AG04450 (cell line): Measurements from ENCODE around the gene TMX3. TPM values are rescaled to one million over a fixed set of nuclear protein-coding genes. Genes with fewer than 3 reads are reported as not detected.

Source experiments
- CTCF ChIA-PET: fragments of 300-600, 350-600 bp; formaldehyde crosslinking; extraction: SDS; loops from one replicate; lab custom pipeline; 2022; ENCODE audit warnings: antibody characterized with exemption, inconsistent platforms; lab: Charles Lee
- POLR2A ChIA-PET: fragments of 350-600 bp; formaldehyde crosslinking; extraction: SDS; loops from one replicate; lab custom pipeline; 2021; ENCODE audit warnings: antibody characterized with exemption, inconsistent platforms; lab: Yijun Ruan, JAX
- DNase-seq: peaks from one replicate; pipeline ENCODE4 v3.0.0-alpha.2; 2011; ENCODE audit warnings: low read depth, low spot score
- H3K27ac ChIP-seq: one replicate; pipeline ENCODE4 v1.5.1; 2012; ENCODE audit warnings: low read depth, low read length, control low read depth
- H3K27me3 ChIP-seq: one replicate; pipeline ENCODE4 v1.6.0; 2012; ENCODE audit warnings: low read length; ENCODE audit not compliant: control insufficient read depth, insufficient read depth
- H3K4me3 ChIP-seq: 2 replicates; pipeline ENCODE4 v1.5.1; 2011; ENCODE audit warnings: mild to moderate bottlenecking, low read depth, low read length, control low read depth
- H3K9me3 ChIP-seq: 2 replicates; pipeline ENCODE4 v1.5.1; 2012; ENCODE audit warnings: low read length; ENCODE audit not compliant: control insufficient read depth, insufficient read depth
- polyA plus RNA-seq: library from polyadenylated mRNA; depleted of rRNA; stranded (reverse); fragments of >200 nt; gene quantifications from 2 replicates; pipeline ENCODE4 v1.2.3, GENCODE V29; 2011
- TF ChIP-seq, protein P1 (sequence below): IDR thresholded peaks from 2 replicates; pipeline ENCODE4 v1.5.1; 2011; ENCODE audit warnings: low read depth, low read length, control low read depth, inconsistent platforms

TMX3 gene
- polyA plus RNA-seq, 1 experiment, result 59.6 TPM

- H3K4me3 ChIP-seq, result no peak overlapping the region
- DNase-seq, result no peak
- ChIA-PET POLR2A (no interaction called here), CTCF (no interaction called here)
- no peaks in the 10 kb centered on the region for H3K27me3 ChIP-seq
- TF ChIP-seq, protein P1, sequence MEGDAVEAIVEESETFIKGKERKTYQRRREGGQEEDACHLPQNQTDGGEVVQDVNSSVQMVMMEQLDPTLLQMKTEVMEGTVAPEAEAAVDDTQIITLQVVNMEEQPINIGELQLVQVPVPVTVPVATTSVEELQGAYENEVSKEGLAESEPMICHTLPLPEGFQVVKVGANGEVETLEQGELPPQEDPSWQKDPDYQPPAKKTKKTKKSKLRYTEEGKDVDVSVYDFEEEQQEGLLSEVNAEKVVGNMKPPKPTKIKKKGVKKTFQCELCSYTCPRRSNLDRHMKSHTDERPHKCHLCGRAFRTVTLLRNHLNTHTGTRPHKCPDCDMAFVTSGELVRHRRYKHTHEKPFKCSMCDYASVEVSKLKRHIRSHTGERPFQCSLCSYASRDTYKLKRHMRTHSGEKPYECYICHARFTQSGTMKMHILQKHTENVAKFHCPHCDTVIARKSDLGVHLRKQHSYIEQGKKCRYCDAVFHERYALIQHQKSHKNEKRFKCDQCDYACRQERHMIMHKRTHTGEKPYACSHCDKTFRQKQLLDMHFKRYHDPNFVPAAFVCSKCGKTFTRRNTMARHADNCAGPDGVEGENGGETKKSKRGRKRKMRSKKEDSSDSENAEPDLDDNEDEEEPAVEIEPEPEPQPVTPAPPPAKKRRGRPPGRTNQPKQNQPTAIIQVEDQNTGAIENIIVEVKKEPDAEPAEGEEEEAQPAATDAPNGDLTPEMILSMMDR, result no peak
- no peak overlapping the region for H3K27ac ChIP-seq
- H3K9me3 ChIP-seq, result no peaks in the 10 kb centered on the region
These were observed 27.3 kb upstream of the TMX3 start for GRCh38 chr18:68742206-68742605.

- no peak for DNase-seq
- ChIA-PET POLR2A (no interaction called here), CTCF (interaction anchor here (0.6 kb wide), 1 partner anchor 1710 kb away, joined by 3 read pairs; no protein-coding TSS in a partner anchor)
- no peaks in the 10 kb centered on the region for H3K27me3 ChIP-seq
- H3K27ac ChIP-seq, result no peak overlapping the region
- no peaks in the 10 kb centered on the region for H3K9me3 ChIP-seq
- no peak overlapping the region for H3K4me3 ChIP-seq
- TF ChIP-seq, protein P1, result no peak
These were observed 26.1 kb upstream of the TMX3 start for GRCh38 chr18:68740966-68741365.

- TF ChIP-seq, protein P1, result no peak
- no peak for DNase-seq
- Histone ChIP-seq H3K27me3 (no peaks in the 10 kb centered on the region), H3K4me3 (no peak overlapping the region), H3K9me3 (no peaks in the 10 kb centered on the region), H3K27ac (no peak overlapping the region)
- ChIA-PET CTCF (no interaction called here), POLR2A (no interaction called here)
These were observed 24.6 kb upstream of the TMX3 start for GRCh38 chr18:68739462-68739861.

DNA sequence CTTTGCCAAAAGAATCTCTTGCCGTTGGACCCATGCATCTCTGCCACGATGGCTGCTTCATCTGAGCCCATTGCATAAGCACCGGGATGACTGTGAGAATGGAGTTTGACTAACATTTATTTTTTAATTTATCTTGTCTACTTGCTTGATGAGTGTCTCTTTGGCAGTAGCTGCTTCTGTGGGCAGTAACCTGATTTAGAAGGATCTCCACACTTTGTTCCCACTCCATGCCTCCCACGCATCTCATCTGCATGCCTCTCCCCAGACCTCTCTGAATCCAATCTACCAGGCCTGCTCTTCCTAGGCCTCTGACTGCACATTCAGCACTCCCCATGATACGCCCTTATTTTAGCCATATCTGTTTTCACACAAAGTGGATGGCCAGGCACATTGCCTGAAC, 23.7 kb upstream of the TMX3 start:
- CTCF ChIA-PET, result interaction anchor here (1.0 kb wide), 1 partner anchor 1348 kb away, joined by 3 read pairs; no protein-coding TSS in a partner anchor
- POLR2A ChIA-PET, result no interaction called here
- Histone ChIP-seq H3K27ac (no peak overlapping the region), H3K4me3 (no peak overlapping the region), H3K27me3 (no peaks in the 10 kb centered on the region), H3K9me3 (no peaks in the 10 kb centered on the region)
- TF ChIP-seq, protein P1, result no peak
- no peak for DNase-seq

DNA sequence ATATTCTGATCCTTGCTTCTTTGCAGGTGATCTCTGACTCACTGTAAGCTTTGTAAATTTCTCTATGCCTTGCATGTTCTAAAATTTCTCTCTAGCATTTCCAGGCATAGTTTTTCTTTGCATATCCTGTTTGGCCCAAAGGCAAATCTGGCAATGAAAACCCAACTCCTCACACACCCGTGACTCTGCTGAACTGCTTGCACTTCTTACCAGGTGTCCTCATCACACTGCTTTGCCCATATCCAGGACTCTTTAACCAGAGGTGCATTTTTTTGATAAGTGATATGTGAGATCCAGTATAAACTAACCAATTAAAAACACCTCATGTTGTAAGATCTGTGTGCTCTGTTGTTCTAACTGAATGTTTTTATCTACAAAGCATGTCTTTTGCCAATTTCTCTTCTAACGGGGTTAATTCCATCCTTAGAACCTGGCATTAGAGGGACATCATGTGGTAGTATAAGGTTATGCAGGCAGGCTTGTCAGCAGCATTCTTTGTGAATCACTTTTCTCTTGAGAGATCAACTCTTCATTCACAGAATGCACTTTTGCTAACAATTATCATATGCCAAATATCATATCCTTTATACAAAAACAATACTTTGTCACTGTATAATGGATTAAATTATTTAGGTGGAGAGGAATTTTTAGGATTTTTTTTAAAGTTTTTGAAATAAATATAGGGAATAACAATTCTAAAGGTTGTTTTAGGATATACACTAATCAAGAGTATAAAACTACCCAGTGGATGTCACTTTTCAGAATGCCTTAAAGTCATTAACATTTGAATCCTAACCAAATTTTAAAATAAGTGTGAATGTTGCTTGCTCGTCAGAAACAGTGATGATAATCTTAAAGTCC, 20.8 kb upstream of the TMX3 start:
- Histone ChIP-seq H3K27ac (peak overlapping the region; percentile 23), H3K9me3 (no peaks in the 10 kb centered on the region), H3K4me3 (no peak overlapping the region), H3K27me3 (no peaks in the 10 kb centered on the region)
- ChIA-PET POLR2A (no interaction called here), CTCF (no interaction called here)
- DNase-seq, result peak; percentile 32
- TF ChIP-seq, protein P1, result peak; percentile 87
